Thyroid gland (tissue), 4 donors: Measurements from ENCODE around the gene SNAPC4. TPM values are rescaled to one million over a fixed set of nuclear protein-coding genes. Genes with fewer than 3 reads are reported as not detected.

ENCODE experiments used
- DNase-seq, 2 donors: peaks; one replicate each; pipeline ENCODE4 v3.0.0-alpha.2; 2019
- H3K27ac ChIP-seq, 3 donors: fragments of 200-600 bp; sonication (generic); 1 replicate in 2 of 3; 2 replicates in 1 of 3; pipeline ENCODE4 v1.5.1; 2016 to 2019; ENCODE audit warnings: mild to moderate bottlenecking in 1 of 3, moderate library complexity in 1 of 3
- H3K27me3 ChIP-seq: fragments of 200-600 bp; sonication (generic); one replicate; pipeline ENCODE4 v1.5.1; 2019
- H3K36me3 ChIP-seq, 2 donors: fragments of 200-600 bp; sonication (generic); one replicate each; pipeline ENCODE4 v1.5.1; 2016 to 2019
- H3K4me1 ChIP-seq, 2 donors: fragments of 200-600 bp; sonication (generic); one replicate each; pipeline ENCODE4 v1.5.1; 2017 to 2019
- H3K4me3 ChIP-seq, 3 donors: fragments of 200-600 bp; sonication (generic); replicated peaks in 1 of 3; 1 replicate in 2 of 3; 2 replicates in 1 of 3; pipeline ENCODE4 v1.5.1; 2016; ENCODE audit warnings: mild to moderate bottlenecking in 1 of 3
- H3K9me3 ChIP-seq: fragments of 200-600 bp; sonication (generic); one replicate; pipeline ENCODE4 v1.5.1; 2017
- POLR2A ChIP-seq, 2 donors: fragments of 450-650 bp; IDR thresholded peaks; one replicate each; pipeline ENCODE4 v1.6.1; 2017; ENCODE audit warnings: antibody characterized with exemption in 2 of 2, mild to moderate bottlenecking in 2 of 2, moderate library complexity in 1 of 2
- WGBS, 2 donors: methylation state at CpG; one replicate each; pipeline ENCODE4 v1.1.5; 2017; 5-methylcytosine and 5-hydroxymethylcytosine counted together
- intact Hi-C: fragments of 100-400 bp; cut with DNase I; formaldehyde crosslinking; loops from one replicate; pipeline ENCODE4 v1.15.1; 2023
- total RNA-seq, 4 donors: library from RNA; depleted of rRNA; stranded (reverse); fragments of >200 nt; gene quantifications; one replicate each; pipeline ENCODE4 v1.2.3, GENCODE V29; 2016
- TF ChIP-seq, protein P1 (sequence below), 6 experiments: fragments of 200-600 bp in 3 of 6; fragments of 450-650 bp in 3 of 6; sonication (generic) in 3 of 6; IDR thresholded peaks; one replicate each; pipeline ENCODE4 v1.5.1; 2016 to 2019; ENCODE audit warnings: antibody characterized with exemption in 6 of 6, mild to moderate bottlenecking in 2 of 6, inconsistent platforms in 1 of 6, moderate library complexity in 1 of 6

Gene SNAPC4
- total RNA-seq, 4 donors from 2014 or later: 7.0 to 8.0 (median 7.5) TPM

DNA sequence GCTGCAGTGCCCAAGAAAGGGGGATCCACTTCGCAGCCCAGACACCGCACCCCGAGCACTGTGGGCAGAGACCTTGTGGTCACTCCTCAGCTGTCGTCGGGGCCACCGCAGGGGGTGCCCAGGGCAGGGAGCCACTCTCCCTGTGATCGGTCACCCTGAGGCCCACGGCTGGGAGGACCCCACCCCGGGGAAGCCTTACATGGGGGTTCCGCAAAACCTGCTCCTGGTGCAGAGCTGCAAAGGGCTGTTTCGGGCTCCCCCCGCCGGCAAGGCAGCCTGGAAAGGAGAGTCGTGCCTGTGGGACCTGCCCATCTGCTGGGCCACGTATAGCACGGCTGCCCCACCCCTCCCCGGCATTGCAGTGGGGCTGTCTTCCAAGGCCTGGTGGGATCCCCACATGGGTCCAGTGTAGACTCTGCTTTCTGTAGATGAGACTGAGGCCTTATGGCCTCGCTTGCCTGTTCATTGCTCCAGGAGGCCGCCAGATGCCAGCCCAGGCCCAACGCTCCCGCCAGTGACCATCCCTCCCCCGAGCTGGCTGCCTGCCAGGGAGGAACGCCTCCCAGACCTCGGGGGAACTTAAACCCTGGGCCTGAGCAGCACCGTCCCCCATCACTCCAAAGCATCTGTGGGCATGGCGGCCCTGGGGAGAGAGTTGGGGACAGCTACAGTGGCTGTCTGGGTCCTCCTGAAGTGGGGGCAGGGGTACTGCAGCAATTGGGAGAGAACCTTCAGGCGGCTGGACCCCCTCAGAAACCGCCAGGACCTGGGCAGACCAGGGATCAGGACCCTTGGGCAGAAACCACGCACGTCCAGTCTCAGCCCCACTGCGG is 34.8 kb downstream of the SNAPC4 start:
- Histone ChIP-seq H3K4me1 (peaks cover 8 to 15% of the 10 kb centered on the region in 2 donors), H3K9me3 (no peaks in the 10 kb centered on the region), H3K36me3 (no peaks in the 10 kb centered on the region), H3K27ac (no peak overlapping the region), H3K27me3 (no peaks in the 10 kb centered on the region), H3K4me3 (no peak overlapping the region)
- 75 to 85% methylated on average over 5 to 24 of the region's 31 CpGs for WGBS, 2 donors
- TF ChIP-seq, protein P1, sequence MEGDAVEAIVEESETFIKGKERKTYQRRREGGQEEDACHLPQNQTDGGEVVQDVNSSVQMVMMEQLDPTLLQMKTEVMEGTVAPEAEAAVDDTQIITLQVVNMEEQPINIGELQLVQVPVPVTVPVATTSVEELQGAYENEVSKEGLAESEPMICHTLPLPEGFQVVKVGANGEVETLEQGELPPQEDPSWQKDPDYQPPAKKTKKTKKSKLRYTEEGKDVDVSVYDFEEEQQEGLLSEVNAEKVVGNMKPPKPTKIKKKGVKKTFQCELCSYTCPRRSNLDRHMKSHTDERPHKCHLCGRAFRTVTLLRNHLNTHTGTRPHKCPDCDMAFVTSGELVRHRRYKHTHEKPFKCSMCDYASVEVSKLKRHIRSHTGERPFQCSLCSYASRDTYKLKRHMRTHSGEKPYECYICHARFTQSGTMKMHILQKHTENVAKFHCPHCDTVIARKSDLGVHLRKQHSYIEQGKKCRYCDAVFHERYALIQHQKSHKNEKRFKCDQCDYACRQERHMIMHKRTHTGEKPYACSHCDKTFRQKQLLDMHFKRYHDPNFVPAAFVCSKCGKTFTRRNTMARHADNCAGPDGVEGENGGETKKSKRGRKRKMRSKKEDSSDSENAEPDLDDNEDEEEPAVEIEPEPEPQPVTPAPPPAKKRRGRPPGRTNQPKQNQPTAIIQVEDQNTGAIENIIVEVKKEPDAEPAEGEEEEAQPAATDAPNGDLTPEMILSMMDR (IDR thresholded peaks at IDR 0.05): no peak
- no peak for TF ChIP-seq POLR2A (IDR thresholded peaks at IDR 0.05)
- intact Hi-C loops: loop anchor here (10.0 kb wide), 1 partner anchor 240 kb away; no protein-coding TSS in a partner anchor
- no peak for DNase-seq

DNA sequence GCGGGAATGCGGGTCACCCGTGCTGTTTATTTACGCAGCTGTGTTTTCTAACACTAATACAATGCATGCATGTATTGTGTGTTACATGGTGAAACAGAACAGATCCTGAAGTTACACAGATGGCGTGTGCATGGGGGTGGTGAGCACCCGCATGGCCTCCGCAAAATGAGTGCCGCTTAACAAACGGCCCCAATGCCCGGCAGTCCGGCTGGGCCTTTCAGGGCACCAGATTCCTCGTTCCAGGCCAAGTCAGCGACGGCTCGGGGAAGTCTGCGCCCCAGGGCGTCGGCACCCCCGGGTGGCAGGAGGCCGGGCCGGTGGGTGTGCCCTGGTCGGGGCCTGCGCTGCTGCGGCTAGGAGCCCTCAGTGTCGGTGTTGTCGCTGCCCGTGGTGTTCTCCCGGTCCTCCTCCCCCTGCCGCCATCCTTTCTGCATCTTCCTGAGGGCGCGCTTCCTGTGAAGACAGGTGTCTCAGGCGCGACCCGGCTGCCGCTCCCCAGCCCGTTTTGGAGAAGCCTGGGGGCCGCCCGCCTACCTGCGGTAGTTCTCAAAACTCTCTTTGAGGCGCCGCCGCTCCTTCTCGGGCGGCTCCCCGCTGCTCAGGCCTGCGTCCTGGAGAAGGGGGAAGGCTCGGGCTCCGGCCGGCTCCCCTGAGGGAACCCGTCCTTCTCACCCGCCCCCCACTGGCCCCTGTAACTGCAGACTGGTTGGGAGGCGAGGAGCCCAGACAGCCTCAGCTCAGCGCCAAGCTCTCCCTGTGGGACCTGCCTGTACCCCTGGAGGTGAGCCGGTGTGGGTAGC is 35.8 kb downstream of the SNAPC4 start:
- Histone ChIP-seq H3K4me3 (peak overlapping the region in 1 of 3 donors; percentile 76), H3K27me3 (no peaks in the 10 kb centered on the region), H3K4me1 (peaks cover 8 to 15% of the 10 kb centered on the region in 2 donors), H3K9me3 (no peaks in the 10 kb centered on the region), H3K27ac (no peak overlapping the region), H3K36me3 (no peaks in the 10 kb centered on the region)
- intact Hi-C loops: loop anchor here (10.0 kb wide), 1 partner anchor 239 kb away; no protein-coding TSS in a partner anchor
- DNase-seq: no peak
- 10 to 19% methylated on average over 2 to 45 of the region's 54 CpGs for WGBS, 2 donors
- TF ChIP-seq POLR2A (IDR thresholded peaks at IDR 0.05): no peak
- TF ChIP-seq, protein P1 (IDR thresholded peaks at IDR 0.05): no peak

DNA sequence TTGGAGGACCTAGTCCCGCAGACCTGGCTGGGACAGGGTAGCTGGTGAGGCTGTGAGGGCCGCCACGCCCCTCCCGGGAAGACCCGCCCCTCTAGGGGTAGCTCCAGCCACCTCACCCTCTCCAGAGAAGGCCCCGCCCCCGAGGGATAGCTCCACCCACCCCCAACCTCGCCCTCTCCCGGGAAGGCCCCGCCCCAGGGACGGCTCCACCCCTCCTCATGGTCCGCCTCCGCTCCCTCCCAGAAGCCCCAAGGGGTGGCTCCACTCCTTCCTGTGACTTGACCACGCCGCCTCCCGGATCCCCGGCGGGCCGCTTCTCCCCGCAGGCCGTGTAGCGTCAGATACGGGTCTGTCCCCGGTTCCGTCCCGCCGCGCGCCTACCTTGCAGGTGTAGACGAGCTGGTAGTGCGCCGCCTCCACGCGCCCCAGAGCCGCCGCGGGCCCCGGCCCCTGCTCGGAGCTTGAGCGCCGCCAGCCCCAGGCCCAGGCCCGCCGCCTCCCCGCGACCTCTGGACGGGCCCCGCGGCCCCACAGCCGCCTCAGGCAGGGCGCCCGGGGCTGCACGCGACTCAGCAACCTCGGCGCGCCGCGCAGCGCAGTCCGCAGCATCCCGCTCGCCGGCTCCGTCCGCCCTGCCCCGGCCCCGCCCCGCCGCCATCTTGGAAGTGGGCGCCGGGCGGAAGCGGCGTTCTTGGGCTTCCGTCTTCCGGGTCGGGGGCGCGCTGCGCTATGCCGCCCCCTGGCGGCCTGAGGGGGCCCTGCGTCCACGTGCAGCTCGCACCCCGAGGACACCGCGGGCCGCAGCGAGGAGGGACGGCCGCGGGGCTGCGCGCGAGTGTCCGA is 36.6 kb downstream of the SNAPC4 start, which contains the start of gene DNLZ:
Gene DNLZ, minus strand, starts transcription at position 639 of the 843 bp plus-strand sequence. Its CDS starts 30 bp downstream, at position 609.
- Histone ChIP-seq H3K36me3 (no peaks in the 10 kb centered on the region), H3K27ac (peak within 1 kb of the TSS; percentile 52 to 76 (median 65)), H3K4me1 (peaks cover 8 to 15% of the 10 kb centered on the region in 2 donors), H3K4me3 (peak within 1 kb of the TSS; percentile 76 to 86 (median 85)), H3K27me3 (no peaks in the 10 kb centered on the region), H3K9me3 (no peaks in the 10 kb centered on the region)
- peak; percentile 94 to 96 for DNase-seq
- WGBS, 2 donors: 11% methylated on average over 16 of the region's 97 CpGs; no CpG with 5 or more reads in 1 of the 2 donors
- peak; percentile 14 to 62 for TF ChIP-seq POLR2A (IDR thresholded peaks at IDR 0.05)
- TF ChIP-seq, protein P1 (IDR thresholded peaks at IDR 0.05): peak; percentile 49 to 100 (median 99)
- intact Hi-C loops: loop anchor here (10.0 kb wide), 1 partner anchor 239 kb away; no protein-coding TSS in a partner anchor

DNA sequence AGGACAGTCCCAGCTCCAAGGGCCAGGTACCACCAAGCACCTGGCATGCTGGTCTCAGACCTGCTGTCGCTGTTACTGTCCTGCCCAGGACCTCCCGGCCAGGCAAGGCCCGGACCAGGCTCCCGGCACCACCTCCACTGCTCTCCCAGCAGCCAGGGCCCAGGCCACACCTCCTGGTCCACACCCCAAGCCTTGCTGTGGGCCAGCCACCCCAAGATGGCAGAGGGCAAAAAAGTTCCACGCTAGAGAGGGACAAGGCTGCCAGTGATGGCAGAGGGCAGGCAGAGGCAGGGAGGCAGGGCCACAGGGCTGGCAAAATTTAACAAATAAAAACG is 37.6 kb downstream of the SNAPC4 start:
- no peaks in the 10 kb centered on the region for H3K27me3 ChIP-seq
- H3K4me1 ChIP-seq: peaks cover 8 to 15% of the 10 kb centered on the region in 2 donors
- WGBS, 2 donors: 86 to 100% methylated on average over 2 to 4 of the region's 6 CpGs
- no peak overlapping the region for H3K27ac ChIP-seq
- no peak overlapping the region for H3K4me3 ChIP-seq
- intact Hi-C loops: loop anchor here (10.0 kb wide), 1 partner anchor 238 kb away; no protein-coding TSS in a partner anchor
- DNase-seq: no peak
- no peaks in the 10 kb centered on the region for H3K36me3 ChIP-seq
- H3K9me3 ChIP-seq: no peaks in the 10 kb centered on the region
- TF ChIP-seq POLR2A (IDR thresholded peaks at IDR 0.05): no peak
- TF ChIP-seq, protein P1 (IDR thresholded peaks at IDR 0.05): no peak
